ENCODE data around the gene VPS26B. TPM values are rescaled to one million over a fixed set of nuclear protein-coding genes. Genes with fewer than 3 reads are reported as not detected.

VPS26B gene
- total RNA-seq, 2 donors from 2014 or later = 32.5 to 33.6 TPM

DNA sequence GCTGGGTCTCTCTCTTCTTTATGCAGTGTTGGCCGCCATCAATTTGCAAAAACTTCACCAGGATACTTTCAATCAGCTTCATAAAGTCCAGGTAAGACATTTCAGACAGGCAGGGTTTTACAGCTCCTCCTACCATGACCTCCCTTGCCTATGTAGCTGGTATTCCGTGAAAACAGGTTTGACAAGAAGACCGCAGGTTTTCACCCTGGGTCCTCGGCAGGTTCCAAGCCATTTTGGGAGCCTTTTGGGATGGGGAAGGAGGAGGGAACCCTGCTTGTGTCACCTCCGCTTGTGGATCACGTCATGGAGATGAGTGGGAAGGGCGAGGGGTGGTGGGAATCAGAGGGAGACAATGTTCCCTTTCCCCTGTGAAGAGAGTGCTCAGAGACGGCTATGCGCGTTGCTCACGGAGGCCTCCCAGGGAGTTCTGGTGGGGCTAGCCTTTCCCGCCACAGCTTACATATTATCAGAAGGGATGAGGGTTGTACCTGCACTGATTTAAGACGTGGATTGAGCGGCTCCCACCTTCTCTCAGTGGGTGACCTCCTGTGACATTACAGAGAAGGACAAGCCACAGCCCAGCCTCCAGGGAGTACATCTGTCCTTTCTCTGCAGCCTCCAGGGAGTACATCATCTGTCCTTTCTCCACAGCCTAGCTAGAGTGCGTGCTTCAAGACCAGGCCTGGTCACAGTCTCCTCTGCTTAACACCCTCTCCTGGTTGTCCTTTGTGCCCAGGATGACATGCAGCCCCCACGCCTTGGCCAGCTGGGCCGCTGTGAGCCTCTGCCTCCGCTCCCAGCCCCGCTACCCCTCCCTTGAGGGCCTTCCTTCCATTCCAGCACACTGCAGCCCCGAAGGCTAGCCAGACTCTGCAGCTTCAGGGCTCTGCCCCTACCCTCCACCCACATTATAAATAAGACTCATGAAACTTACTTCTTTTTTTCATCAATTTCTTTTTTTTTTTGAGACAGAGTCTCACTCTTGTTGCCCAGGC, 68.9 kb downstream of the VPS26B start:
- Histone ChIP-seq H3K36me3 (ENCODE audit: control insufficient read depth, insufficient read depth, low read length) (no peaks in the 10 kb centered on the region), H3K9me3 (ENCODE audit: control insufficient read depth, low read length) (no peaks in the 10 kb centered on the region), H3K4me1 (ENCODE audit: control insufficient read depth, insufficient read depth, low read length) (no peaks in the 10 kb centered on the region), H3K4me3 (ENCODE audit: low read length) (no peak overlapping the region), H3K27me3 (ENCODE audit: control insufficient read depth, insufficient read depth, low read length, poor library complexity, severe bottlenecking) (no peaks in the 10 kb centered on the region), H3K27ac (ENCODE audit: low read depth, low read length) (no peak overlapping the region), H3K9ac (ENCODE audit: extremely low read depth, low read length, poor library complexity, severe bottlenecking) (no peak overlapping the region)
- no peaks in the 10 kb centered on the region for H3K4me1 Mint-ChIP-seq
- no peak overlapping the region for H3K27ac Mint-ChIP-seq
- H3K27me3 Mint-ChIP-seq (ENCODE audit: insufficient read depth) = no peaks in the 10 kb centered on the region
- 86 to 93% methylated on average over 8 to 20 of the region's 20 CpGs for WGBS, 2 experiments (ENCODE audit: insufficient coverage in 1 of 2, insufficient read length in 1 of 2)
- TF ChIP-seq, protein P1, sequence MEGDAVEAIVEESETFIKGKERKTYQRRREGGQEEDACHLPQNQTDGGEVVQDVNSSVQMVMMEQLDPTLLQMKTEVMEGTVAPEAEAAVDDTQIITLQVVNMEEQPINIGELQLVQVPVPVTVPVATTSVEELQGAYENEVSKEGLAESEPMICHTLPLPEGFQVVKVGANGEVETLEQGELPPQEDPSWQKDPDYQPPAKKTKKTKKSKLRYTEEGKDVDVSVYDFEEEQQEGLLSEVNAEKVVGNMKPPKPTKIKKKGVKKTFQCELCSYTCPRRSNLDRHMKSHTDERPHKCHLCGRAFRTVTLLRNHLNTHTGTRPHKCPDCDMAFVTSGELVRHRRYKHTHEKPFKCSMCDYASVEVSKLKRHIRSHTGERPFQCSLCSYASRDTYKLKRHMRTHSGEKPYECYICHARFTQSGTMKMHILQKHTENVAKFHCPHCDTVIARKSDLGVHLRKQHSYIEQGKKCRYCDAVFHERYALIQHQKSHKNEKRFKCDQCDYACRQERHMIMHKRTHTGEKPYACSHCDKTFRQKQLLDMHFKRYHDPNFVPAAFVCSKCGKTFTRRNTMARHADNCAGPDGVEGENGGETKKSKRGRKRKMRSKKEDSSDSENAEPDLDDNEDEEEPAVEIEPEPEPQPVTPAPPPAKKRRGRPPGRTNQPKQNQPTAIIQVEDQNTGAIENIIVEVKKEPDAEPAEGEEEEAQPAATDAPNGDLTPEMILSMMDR (conservative IDR thresholded peaks at IDR 0.05) = no peak
- H3K4me3 Mint-ChIP-seq = no peak overlapping the region
- no peaks in the 10 kb centered on the region for H3K36me3 Mint-ChIP-seq (ENCODE audit: low read depth)
- DNase-seq = no peak
- no peaks in the 10 kb centered on the region for H3K9me3 Mint-ChIP-seq

DNA sequence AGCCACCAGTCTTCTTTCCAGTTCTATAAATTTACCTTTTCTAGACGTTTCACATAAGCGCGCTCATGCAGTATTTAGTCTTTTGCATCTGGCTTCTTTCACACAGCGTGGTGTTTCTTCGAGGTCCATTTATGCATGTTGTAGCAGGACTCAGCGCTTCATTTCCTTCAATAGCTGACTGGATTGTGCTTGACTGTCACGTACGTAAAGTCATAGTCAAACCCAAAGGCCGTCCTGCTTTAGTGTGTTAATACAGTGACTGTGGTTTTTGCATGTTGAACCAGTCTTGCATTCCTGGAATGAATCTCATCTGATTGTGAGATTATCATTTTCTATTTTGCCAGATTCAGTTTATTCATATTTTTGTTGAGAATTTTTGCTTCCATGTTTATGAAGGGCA, 70.2 kb downstream of the VPS26B start:
- Histone ChIP-seq H3K36me3 (ENCODE audit: control insufficient read depth, insufficient read depth, low read length) (no peaks in the 10 kb centered on the region), H3K9me3 (ENCODE audit: control insufficient read depth, low read length) (no peaks in the 10 kb centered on the region), H3K4me3 (ENCODE audit: low read length) (no peak overlapping the region), H3K9ac (ENCODE audit: extremely low read depth, low read length, poor library complexity, severe bottlenecking) (no peak overlapping the region), H3K27me3 (ENCODE audit: control insufficient read depth, insufficient read depth, low read length, poor library complexity, severe bottlenecking) (no peaks in the 10 kb centered on the region), H3K27ac (ENCODE audit: low read depth, low read length) (no peak overlapping the region), H3K4me1 (ENCODE audit: control insufficient read depth, insufficient read depth, low read length) (no peaks in the 10 kb centered on the region)
- Mint-ChIP-seq H3K27me3 (ENCODE audit: insufficient read depth) (no peaks in the 10 kb centered on the region), H3K9me3 (no peaks in the 10 kb centered on the region), H3K4me1 (no peaks in the 10 kb centered on the region), H3K27ac (no peak overlapping the region), H3K36me3 (ENCODE audit: low read depth) (no peaks in the 10 kb centered on the region), H3K4me3 (no peak overlapping the region)
- WGBS, 2 experiments (ENCODE audit: insufficient coverage in 1 of 2, insufficient read length in 1 of 2) = 77 to 84% methylated on average over 7 to 9 of the region's 9 CpGs
- DNase-seq = no peak
- TF ChIP-seq, protein P1 (conservative IDR thresholded peaks at IDR 0.05) = no peak

Other genes with a start within 250 kb of the VPS26B start
- gene JAM3, start 155.6 kb upstream of the VPS26B start, total RNA-seq = 10 to 100 TPM; 35.8 to 41.8 TPM
- gene NCAPD3, start 704 bp upstream of the VPS26B start, total RNA-seq = 10 to 100 TPM; 42.6 to 45.5 TPM
- 10 to 100 TPM; 61.3 to 81.6 TPM for gene THYN1, start 28.7 kb downstream of the VPS26B start, total RNA-seq
- 10 to 100 TPM; 35.3 to 37.2 TPM for gene ACAD8, start 28.9 kb downstream of the VPS26B start, total RNA-seq
- 1 to 10 TPM; 2.3 to 7.1 TPM for gene GLB1L3, start 51.7 kb downstream of the VPS26B start, total RNA-seq
- gene GLB1L2, start 107.3 kb downstream of the VPS26B start, total RNA-seq = 10 to 100 TPM in 1 of 2 donors, 1 to 10 TPM in 1; 9.9 to 12.5 TPM
- gene B3GAT1, start 187.6 kb downstream of the VPS26B start, total RNA-seq = 10 to 100 TPM; 20.6 to 29.5 TPM

Measured in endodermal cell (in vitro differentiated cells).